Neural cell (in vitro differentiated cells): ENCODE results near the gene NCBP2L. TPM values are rescaled to one million over a fixed set of nuclear protein-coding genes. Genes with fewer than 3 reads are reported as not detected.

ENCODE experiments used
- H2AFZ ChIP-seq: fragments of 200-600, 300-800 bp; sonication (generic), shearing (Covaris generic); 2 replicates; pipeline ENCODE4 v1.6.0; 2014; ENCODE audit warnings: low read depth, mild to moderate bottlenecking, antibody characterized with exemption, low read length, moderate library complexity
- H3F3A ChIP-seq: fragments of 200-600 bp; shearing (Covaris generic); 2 replicates; pipeline ENCODE4 v1.6.1; 2016; ENCODE audit warnings: mild to moderate bottlenecking, moderate library complexity, mixed read lengths, antibody characterized with exemption, low read length; ENCODE audit not compliant: insufficient read depth, poor library complexity, severe bottlenecking
- H3K27ac ChIP-seq: fragments of 200-600, 300-800 bp; sonication (generic), shearing (Covaris generic); 2 replicates; pipeline ENCODE4 v1.5.1; 2014; ENCODE audit warnings: mild to moderate bottlenecking, low read length, moderate library complexity
- H3K27me3 ChIP-seq: fragments of 300-800, 200-600 bp; sonication (generic), shearing (Covaris generic); 2 replicates; pipeline ENCODE4 v1.6.0; 2014; ENCODE audit warnings: mild to moderate bottlenecking, low read depth, low read length, moderate library complexity; ENCODE audit not compliant: insufficient read depth
- H3K36me3 ChIP-seq: fragments of 300-800, 200-600 bp; sonication (generic), shearing (Covaris generic); 2 replicates; pipeline ENCODE4 v1.5.1; 2014; ENCODE audit warnings: mild to moderate bottlenecking, antibody characterized with exemption, low read length, moderate library complexity; ENCODE audit not compliant: insufficient read depth
- H3K4me2 ChIP-seq: fragments of 300-800, 200-600 bp; sonication (generic), shearing (Covaris generic); 2 replicates; pipeline ENCODE4 v1.6.0; 2014; ENCODE audit warnings: mild to moderate bottlenecking, low read length
- H3K4me3 ChIP-seq: fragments of 300-800, 200-600 bp; sonication (generic), shearing (Covaris generic); 2 replicates; pipeline ENCODE4 v1.5.1; 2014; ENCODE audit warnings: mild to moderate bottlenecking, low read length, moderate library complexity
- H3K79me2 ChIP-seq: fragments of 200-600 bp; shearing (Covaris generic); replicated peaks from 2 replicates; pipeline ENCODE4 v1.6.0; 2014; ENCODE audit warnings: mild to moderate bottlenecking, low read length, moderate library complexity; ENCODE audit not compliant: insufficient read depth
- H3K9ac ChIP-seq: fragments of 300-800, 200-600 bp; sonication (generic), shearing (Covaris generic); 2 replicates; pipeline ENCODE4 v1.6.1; 2016; ENCODE audit warnings: mild to moderate bottlenecking, low read length, mixed read lengths
- H3K9me2 ChIP-seq: fragments of 200-600 bp; shearing (Covaris generic); 2 replicates; pipeline ENCODE4 v1.6.1; 2016; ENCODE audit warnings: mild to moderate bottlenecking, low read length, mixed read lengths; ENCODE audit not compliant: insufficient read depth
- H3K9me3 ChIP-seq: fragments of 200-600, 300-800 bp; sonication (generic), shearing (Covaris generic); 2 replicates; pipeline ENCODE4 v1.6.1; 2016; ENCODE audit warnings: mild to moderate bottlenecking, mixed run types, low read length, moderate library complexity, mixed read lengths
- H4K20me1 ChIP-seq: fragments of 200-600 bp; shearing (Covaris generic); 2 replicates; pipeline ENCODE4 v1.6.1; 2016; ENCODE audit warnings: mild to moderate bottlenecking, mixed run types; ENCODE audit not compliant: insufficient read depth
- CTCF ChIP-seq: fragments of 450-650 bp; IDR thresholded peaks from 2 replicates; pipeline ENCODE4 v1.5.1; 2014; ENCODE audit warnings: antibody characterized with exemption, mild to moderate bottlenecking, moderate library complexity; ENCODE audit not compliant: poor library complexity, severe bottlenecking
- EP300 ChIP-seq: fragments of 450-650 bp; conservative IDR thresholded peaks from 2 replicates; pipeline ENCODE4 v1.6.1; 2014; ENCODE audit warnings: antibody characterized with exemption, mild to moderate bottlenecking, moderate library complexity; ENCODE audit not compliant: poor library complexity, severe bottlenecking
- EZH2 ChIP-seq: fragments of 200-600, 300-800 bp; shearing (Covaris generic), sonication (generic); IDR thresholded peaks from 2 replicates; pipeline ENCODE4 v1.6.1; 2014; ENCODE audit warnings: antibody characterized with exemption, low read length, borderline replicate concordance, mild to moderate bottlenecking; ENCODE audit not compliant: insufficient read depth, poor library complexity, severe bottlenecking
- MXI1 ChIP-seq: fragments of 450-650 bp; conservative IDR thresholded peaks from 2 replicates; pipeline ENCODE4 v1.6.1; 2014; ENCODE audit warnings: antibody characterized with exemption, mild to moderate bottlenecking; ENCODE audit not compliant: poor library complexity, severe bottlenecking
- POLR2AphosphoS5 ChIP-seq: IDR thresholded peaks from 2 replicates; pipeline ENCODE4 v1.6.1; 2012
- RAD21 ChIP-seq: fragments of 450-650 bp; conservative IDR thresholded peaks from 2 replicates; pipeline ENCODE4 v1.6.1; 2014; ENCODE audit warnings: antibody characterized with exemption, mild to moderate bottlenecking, moderate library complexity
- REST ChIP-seq: IDR thresholded peaks from 2 replicates; pipeline ENCODE4 v1.6.1; 2012; ENCODE audit warnings: borderline replicate concordance
- SMC3 ChIP-seq: fragments of 450-650 bp; conservative IDR thresholded peaks from 2 replicates; pipeline ENCODE4 v1.6.1; 2014; ENCODE audit warnings: antibody characterized with exemption, mild to moderate bottlenecking, moderate library complexity; ENCODE audit not compliant: poor library complexity
- TAF1 ChIP-seq: IDR thresholded peaks from 2 replicates; pipeline ENCODE4 v1.6.1; 2012; ENCODE audit warnings: low read depth
- polyA plus RNA-seq: library from polyadenylated mRNA; depleted of rRNA; stranded (reverse); fragments of >200 nt; gene quantifications from 2 replicates; pipeline ENCODE4 v1.2.3, GENCODE V29; 2014

NCBP2L gene
- polyA plus RNA-seq, 1 donor from 2014 or later = not detected

GRCh38 chrX:107827030-107827831 is 49.7 kb downstream of the NCBP2L start:
- no peak overlapping the region for H3K27ac ChIP-seq
- no peaks in the 10 kb centered on the region for H3K27me3 ChIP-seq
- peak overlapping the region; percentile 63 for H3K9ac ChIP-seq
- TF ChIP-seq EP300 (no peak), RAD21 (no peak), SMC3 (no peak)
- H3K79me2 ChIP-seq = no peaks in the 10 kb centered on the region
- H3K9me2 ChIP-seq = no peaks in the 10 kb centered on the region
- H2AFZ ChIP-seq = no peak overlapping the region
- H3F3A ChIP-seq = no peaks in the 10 kb centered on the region
- H3K4me3 ChIP-seq = peak overlapping the region; percentile 69
- no peaks in the 10 kb centered on the region for H3K9me3 ChIP-seq
- H3K4me2 ChIP-seq = no peak overlapping the region
- H3K36me3 ChIP-seq = no peaks in the 10 kb centered on the region
- H4K20me1 ChIP-seq = no peaks in the 10 kb centered on the region

DNA sequence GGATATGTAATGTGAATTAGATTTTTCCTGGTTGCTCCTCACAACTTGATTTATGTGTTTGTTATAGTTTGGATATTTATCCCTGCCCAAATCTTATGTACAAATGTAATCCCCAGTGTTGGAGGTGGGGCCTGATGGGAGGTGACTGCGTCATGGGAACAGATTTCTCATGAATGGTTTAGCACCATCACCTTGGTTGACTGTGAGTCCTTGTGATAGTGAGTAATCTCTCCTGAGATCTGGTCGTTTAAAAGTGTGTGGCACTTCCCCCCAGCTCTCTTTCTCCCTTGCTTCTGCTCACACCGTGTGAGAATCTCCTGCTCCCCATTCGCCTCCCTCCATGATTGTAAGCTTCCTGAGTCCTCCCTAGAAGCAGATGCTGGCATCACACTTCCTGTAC is 50.3 kb downstream of the NCBP2L start:
- H3K36me3 ChIP-seq = no peaks in the 10 kb centered on the region
- no peaks in the 10 kb centered on the region for H3K9me2 ChIP-seq
- H2AFZ ChIP-seq = no peak overlapping the region
- H3K4me2 ChIP-seq = no peak overlapping the region
- TF ChIP-seq POLR2AphosphoS5 = no peak
- TF ChIP-seq MXI1 = no peak
- no peak for TF ChIP-seq TAF1
- no peak for TF ChIP-seq CTCF
- TF ChIP-seq RAD21 = no peak
- no peak for TF ChIP-seq EZH2
- no peak for TF ChIP-seq SMC3
- no peak for TF ChIP-seq REST
- no peak for TF ChIP-seq EP300
- no peaks in the 10 kb centered on the region for H3K9me3 ChIP-seq
- H3K9ac ChIP-seq = no peak overlapping the region
- peak overlapping the region; percentile 69 for H3K4me3 ChIP-seq
- no peaks in the 10 kb centered on the region for H3F3A ChIP-seq
- no peaks in the 10 kb centered on the region for H4K20me1 ChIP-seq
- no peaks in the 10 kb centered on the region for H3K79me2 ChIP-seq
- H3K27me3 ChIP-seq = no peaks in the 10 kb centered on the region
- H3K27ac ChIP-seq = no peak overlapping the region
